Esophagus muscularis mucosa (tissue), 4 donors: ENCODE results near the gene C16orf96. TPM values are rescaled to one million over a fixed set of nuclear protein-coding genes. Genes with fewer than 3 reads are reported as not detected.

Source experiments
- DNase-seq: peaks from one replicate; pipeline ENCODE4 v3.0.0-alpha.2; 2017; ENCODE audit errors: extremely low spot score
- H3K27ac ChIP-seq, 4 donors: fragments of 200-600 bp; sonication (generic); replicated peaks in 1 of 4; 1 replicate in 3 of 4; 2 replicates in 1 of 4; pipeline ENCODE4 v1.5.1; 2016 to 2019; ENCODE audit warnings: mild to moderate bottlenecking in 1 of 4
- H3K27me3 ChIP-seq, 4 donors: fragments of 200-600 bp; sonication (generic); one replicate each; pipeline versions ENCODE4 v1.5.1 to v1.6.0; 2016 to 2019
- H3K36me3 ChIP-seq, 4 donors: fragments of 200-600 bp; sonication (generic); one replicate each; pipeline ENCODE4 v1.5.1; 2016 to 2019
- H3K4me1 ChIP-seq, 4 donors: fragments of 200-600 bp; sonication (generic); one replicate each; pipeline ENCODE4 v1.5.1; 2016 to 2019
- H3K4me3 ChIP-seq, 4 donors: fragments of 200-600 bp; sonication (generic); 1 replicate in 2 of 4; 2 replicates in 2 of 4; pipeline ENCODE4 v1.5.1; 2016 to 2019; ENCODE audit warnings: mild to moderate bottlenecking in 4 of 4, moderate library complexity in 1 of 4
- H3K9me3 ChIP-seq, 4 donors: fragments of 200-600 bp; sonication (generic); 1 replicate in 3 of 4; 2 replicates in 1 of 4; pipeline ENCODE4 v1.5.1; 2016 to 2019
- CTCF ChIP-seq, 3 experiments: fragments of 200-600 bp in 2 of 3; fragments of 450-650 bp in 1 of 3; sonication (generic) in 2 of 3; IDR thresholded peaks; one replicate each; pipeline ENCODE4 v1.5.1; 2017 to 2019; ENCODE audit warnings: antibody characterized with exemption in 3 of 3, mild to moderate bottlenecking in 2 of 3, moderate library complexity in 1 of 3
- EP300 ChIP-seq: sonication (generic); formaldehyde crosslinking; IDR thresholded peaks from one replicate; pipeline ENCODE4 v1.6.1; 2017; ENCODE audit warnings: antibody characterized with exemption
- POLR2A ChIP-seq: fragments of 450-650 bp; IDR thresholded peaks from one replicate; pipeline ENCODE4 v1.6.1; 2017; ENCODE audit warnings: antibody characterized with exemption, moderate library complexity, mild to moderate bottlenecking, low read depth
- POLR2AphosphoS5 ChIP-seq, 2 donors: sonication (generic); formaldehyde crosslinking; IDR thresholded peaks; one replicate each; pipeline ENCODE4 v1.6.1; 2017; ENCODE audit warnings: antibody characterized with exemption in 2 of 2
- WGBS: methylation state at CpG from one replicate; pipeline ENCODE4 v1.1.5; 2018; 5-methylcytosine and 5-hydroxymethylcytosine counted together
- intact Hi-C: fragments of 100-400 bp; cut with DNase I; formaldehyde crosslinking; loops from one replicate; pipeline ENCODE4 v1.15.1; 2023
- small RNA-seq, 3 donors: library from RNA; depleted of rRNA; stranded (forward); fragments of <200 nt; gene quantifications; one replicate each; pipeline ENCODE3, GENCODE V24; 2016
- total RNA-seq, 4 donors: library from RNA; depleted of rRNA; stranded (reverse); fragments of >200 nt; gene quantifications; one replicate each; pipeline versions ENCODE4 v1.1.0 to v1.2.1, GENCODE V29; 2016

Gene C16orf96
- total RNA-seq, 4 donors from 2014 or later, result not detected

- Histone ChIP-seq H3K27me3 (no peaks in the 10 kb centered on the region), H3K36me3 (peaks cover 10 to 49% (median 27%) of the 10 kb centered on the region in 4 donors), H3K4me1 (peaks cover 0 to 12% (median 3%) of the 10 kb centered on the region in 4 donors), H3K27ac (no peak overlapping the region), H3K9me3 (no peaks in the 10 kb centered on the region), H3K4me3 (no peak overlapping the region)
- no peak for TF ChIP-seq EP300
- no peak for TF ChIP-seq CTCF (IDR thresholded peaks at IDR 0.05)
- intact Hi-C loops, result no loop called here
- DNase-seq, result no peak
- 97% methylated on average over 9 of the region's 22 CpGs for WGBS
Measured at GRCh38 chr16:4646773-4647643, 90.9 kb downstream of the C16orf96 start.

GRCh38 chr16:4647644-4647980 lies 91.5 kb downstream of the C16orf96 start:
- H3K36me3 ChIP-seq, result peaks cover 15 to 55% (median 33%) of the 10 kb centered on the region in 4 donors
- intact Hi-C loops, result no loop called here
- 96% methylated on average over 8 of the region's 8 CpGs for WGBS
- peaks cover 0 to 12% (median 3%) of the 10 kb centered on the region in 4 donors for H3K4me1 ChIP-seq
- no peak overlapping the region for H3K27ac ChIP-seq
- no peaks in the 10 kb centered on the region for H3K27me3 ChIP-seq
- TF ChIP-seq EP300 (no peak), POLR2AphosphoS5 (IDR thresholded peaks at IDR 0.05) (no peak), CTCF (IDR thresholded peaks at IDR 0.05) (no peak), POLR2A (no peak)
- no peak overlapping the region for H3K4me3 ChIP-seq
- no peaks in the 10 kb centered on the region for H3K9me3 ChIP-seq
- no peak for DNase-seq

GRCh38 chr16:4648917-4649316 lies 92.8 kb downstream of the C16orf96 start:
- DNase-seq, result no peak
- H3K9me3 ChIP-seq, result no peaks in the 10 kb centered on the region
- no peak overlapping the region for H3K4me3 ChIP-seq
- H3K27ac ChIP-seq, result no peak overlapping the region
- WGBS, result 88% methylated on average over 11 of the region's 13 CpGs
- H3K4me1 ChIP-seq, result peaks cover 0 to 12% (median 3%) of the 10 kb centered on the region in 4 donors
- TF ChIP-seq POLR2AphosphoS5 (IDR thresholded peaks at IDR 0.05), result no peak
- TF ChIP-seq CTCF (IDR thresholded peaks at IDR 0.05), result no peak
- TF ChIP-seq EP300, result no peak
- TF ChIP-seq POLR2A, result no peak
- no peaks in the 10 kb centered on the region for H3K27me3 ChIP-seq
- peaks cover 25 to 68% (median 46%) of the 10 kb centered on the region in 4 donors for H3K36me3 ChIP-seq
- intact Hi-C loops, result no loop called here

GRCh38 chr16:4649744-4650442 lies 93.8 kb downstream of the C16orf96 start:
- intact Hi-C loops, result no loop called here
- no peak for TF ChIP-seq EP300
- no peak for TF ChIP-seq POLR2A
- no peak for TF ChIP-seq POLR2AphosphoS5 (IDR thresholded peaks at IDR 0.05)
- no peak for TF ChIP-seq CTCF (IDR thresholded peaks at IDR 0.05)
- Histone ChIP-seq H3K36me3 (peaks cover 25 to 78% (median 56%) of the 10 kb centered on the region in 4 donors), H3K27ac (no peak overlapping the region), H3K27me3 (no peaks in the 10 kb centered on the region), H3K9me3 (no peaks in the 10 kb centered on the region), H3K4me1 (peaks cover 0 to 12% (median 4%) of the 10 kb centered on the region in 4 donors), H3K4me3 (no peak overlapping the region)
- 94% methylated on average over 16 of the region's 25 CpGs for WGBS
- no peak for DNase-seq

Small RNA genes within 50 kb of the gene (small RNA-seq; reads per million reads assigned to genes)
- 0 reads per million in 3 donors for gene RN7SL850P

Other genes starting within 250 kb of the C16orf96 start
- gene GLIS2, start 240.3 kb upstream of the C16orf96 start, total RNA-seq, result 10 to 100 TPM; 10.8 to 32.6 (median 14.9) TPM
- gene PAM16, start 205.0 kb upstream of the C16orf96 start, total RNA-seq, result 10 to 100 TPM; 24.5 to 44.1 (median 40.2) TPM
- gene VASN, start 184.5 kb upstream of the C16orf96 start, total RNA-seq, result 10 to 100 TPM in 3 of 4 donors, 1 to 10 TPM in 1; 7.1 to 31.3 (median 21.7) TPM
- gene CORO7, start 139.7 kb upstream of the C16orf96 start, total RNA-seq, result 10 to 100 TPM; 11.6 to 24.6 (median 21.3) TPM
- gene DNAJA3, start 130.5 kb upstream of the C16orf96 start, total RNA-seq, result 10 to 100 TPM; 40.6 to 51.2 (median 45.9) TPM
- gene NMRAL1, start 81.7 kb upstream of the C16orf96 start, total RNA-seq, result 10 to 100 TPM; 29.1 to 50.0 (median 45.3) TPM
- gene HMOX2, start 79.9 kb upstream of the C16orf96 start, total RNA-seq, result 10 to 100 TPM; 26.6 to 45.9 (median 44.7) TPM
- 10 to 100 TPM; 18.3 to 33.4 (median 28.3) TPM for gene CDIP1, start 17.6 kb upstream of the C16orf96 start, total RNA-seq
- 10 to 100 TPM; 11.2 to 34.6 (median 17.9) TPM for gene UBALD1, start 58.5 kb downstream of the C16orf96 start, total RNA-seq
- 10 to 100 TPM; 40.3 to 75.6 (median 48.5) TPM for gene MGRN1, start 68.5 kb downstream of the C16orf96 start, total RNA-seq
- gene NUDT16L1, start 137.2 kb downstream of the C16orf96 start, total RNA-seq, result 10 to 100 TPM; 18.1 to 33.9 (median 24.6) TPM
- 10 to 100 TPM; 17.0 to 29.0 (median 24.7) TPM for gene ANKS3, start 177.9 kb downstream of the C16orf96 start, total RNA-seq
- 1 to 10 TPM in 2 of 4 donors, under 1 TPM in 2; 0.42 to 1.7 (median 0.94) TPM for gene DNAAF8, start 178.2 kb downstream of the C16orf96 start, total RNA-seq
- gene ZNF500, start 210.8 kb downstream of the C16orf96 start, total RNA-seq, result 10 to 100 TPM in 2 of 4 donors, 1 to 10 TPM in 2; 7.5 to 19.4 (median 13.9) TPM
- 1 to 10 TPM in 1 of 4 donors, not detected in 3; 1.7 TPM for gene SEPTIN12, start 232.0 kb downstream of the C16orf96 start, total RNA-seq
- gene SMIM22, start 239.0 kb downstream of the C16orf96 start, total RNA-seq, result not detected
- 10 to 100 TPM; 43.2 to 97.2 (median 77.6) TPM for gene ROGDI, start 246.3 kb downstream of the C16orf96 start, total RNA-seq